Measurements from ENCODE around the gene NEDD4. TPM values are rescaled to one million over a fixed set of nuclear protein-coding genes. Genes with fewer than 3 reads are reported as not detected.

Gene NEDD4
- total and polyA plus RNA-seq, 10 of the 15 experiments (the other 5 are each of a cell fraction or from before 2014, with no cell fraction given) = 1.3 to 7.7 (median 4.4) TPM

DNA sequence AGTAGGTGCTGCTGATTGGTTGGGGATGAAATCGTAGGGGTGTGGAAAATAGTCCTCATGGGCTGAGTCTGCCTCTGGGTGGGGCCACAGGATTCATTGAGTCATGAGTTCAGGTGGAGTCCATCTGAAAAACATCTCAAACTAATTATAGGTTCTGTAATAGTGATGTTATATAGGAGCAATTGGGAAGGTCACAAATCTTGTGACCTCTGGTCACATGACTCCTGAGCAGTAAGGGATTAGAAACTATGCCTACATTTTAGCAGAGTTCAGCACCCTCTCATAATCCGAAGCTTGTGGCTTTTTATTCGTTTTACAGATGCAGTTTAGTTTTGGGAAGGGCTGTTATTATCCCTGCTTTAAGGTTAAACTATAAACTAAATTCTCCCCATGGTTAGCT is 22.9 kb upstream of the NEDD4 start:
- intact Hi-C loops (cut with micrococcal nuclease; ENCODE audit: unreplicated experiment) = no loop called here
- no peak for ATAC-seq
- TF ChIP-seq TBL1XR1 (IDR thresholded peaks at IDR 0.05; ENCODE audit: low read depth, low read length) (no peak), JUNB (IDR thresholded peaks at IDR 0.05) (no peak), TCF3 (IDR thresholded peaks at IDR 0.05; ENCODE audit: borderline replicate concordance, insufficient read depth, low read depth, low read length) (no peak), ZBTB40 (IDR thresholded peaks at IDR 0.05; ENCODE audit: borderline replicate concordance) (no peak), RAD51 (IDR thresholded peaks at IDR 0.05) (no peak), KLF5 (IDR thresholded peaks at IDR 0.05; ENCODE audit: partially characterized antibody) (no peak), RBBP5 (conservative IDR thresholded peaks at IDR 0.05) (no peak), NFYB (IDR thresholded peaks at IDR 0.05; ENCODE audit: insufficient read depth, low read depth, low read length) (no peak), E2F4 (IDR thresholded peaks at IDR 0.05; ENCODE audit: low read depth, low read length) (no peak), MYC (IDR thresholded peaks at IDR 0.05; ENCODE audit: insufficient read depth, insufficient read length, insufficient replicate concordance, low read length, severe bottlenecking) (no peak), ZNF217 (IDR thresholded peaks at IDR 0.05) (no peak), HDAC2 (IDR thresholded peaks at IDR 0.05) (no peak), CHD4 (IDR thresholded peaks at IDR 0.05) (no peak), BRCA1 (IDR thresholded peaks at IDR 0.05; ENCODE audit: low read depth, low read length) (no peak)
- TF ChIP-seq, protein P1, sequence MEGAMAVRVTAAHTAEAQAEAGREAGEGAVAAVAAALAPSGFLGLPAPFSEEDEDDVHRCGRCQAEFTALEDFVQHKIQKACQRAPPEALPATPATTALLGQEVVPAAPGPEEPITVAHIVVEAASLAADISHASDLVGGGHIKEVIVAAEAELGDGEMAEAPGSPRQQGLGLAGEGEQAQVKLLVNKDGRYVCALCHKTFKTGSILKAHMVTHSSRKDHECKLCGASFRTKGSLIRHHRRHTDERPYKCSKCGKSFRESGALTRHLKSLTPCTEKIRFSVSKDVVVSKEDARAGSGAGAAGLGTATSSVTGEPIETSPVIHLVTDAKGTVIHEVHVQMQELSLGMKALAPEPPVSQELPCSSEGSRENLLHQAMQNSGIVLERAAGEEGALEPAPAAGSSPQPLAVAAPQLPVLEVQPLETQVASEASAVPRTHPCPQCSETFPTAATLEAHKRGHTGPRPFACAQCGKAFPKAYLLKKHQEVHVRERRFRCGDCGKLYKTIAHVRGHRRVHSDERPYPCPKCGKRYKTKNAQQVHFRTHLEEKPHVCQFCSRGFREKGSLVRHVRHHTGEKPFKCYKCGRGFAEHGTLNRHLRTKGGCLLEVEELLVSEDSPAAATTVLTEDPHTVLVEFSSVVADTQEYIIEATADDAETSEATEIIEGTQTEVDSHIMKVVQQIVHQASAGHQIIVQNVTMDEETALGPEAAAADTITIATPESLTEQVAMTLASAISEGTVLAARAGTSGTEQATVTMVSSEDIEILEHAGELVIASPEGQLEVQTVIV (IDR thresholded peaks at IDR 0.05; ENCODE audit: borderline replicate concordance, partially characterized antibody) = no peak
- TF ChIP-seq, protein P2, sequence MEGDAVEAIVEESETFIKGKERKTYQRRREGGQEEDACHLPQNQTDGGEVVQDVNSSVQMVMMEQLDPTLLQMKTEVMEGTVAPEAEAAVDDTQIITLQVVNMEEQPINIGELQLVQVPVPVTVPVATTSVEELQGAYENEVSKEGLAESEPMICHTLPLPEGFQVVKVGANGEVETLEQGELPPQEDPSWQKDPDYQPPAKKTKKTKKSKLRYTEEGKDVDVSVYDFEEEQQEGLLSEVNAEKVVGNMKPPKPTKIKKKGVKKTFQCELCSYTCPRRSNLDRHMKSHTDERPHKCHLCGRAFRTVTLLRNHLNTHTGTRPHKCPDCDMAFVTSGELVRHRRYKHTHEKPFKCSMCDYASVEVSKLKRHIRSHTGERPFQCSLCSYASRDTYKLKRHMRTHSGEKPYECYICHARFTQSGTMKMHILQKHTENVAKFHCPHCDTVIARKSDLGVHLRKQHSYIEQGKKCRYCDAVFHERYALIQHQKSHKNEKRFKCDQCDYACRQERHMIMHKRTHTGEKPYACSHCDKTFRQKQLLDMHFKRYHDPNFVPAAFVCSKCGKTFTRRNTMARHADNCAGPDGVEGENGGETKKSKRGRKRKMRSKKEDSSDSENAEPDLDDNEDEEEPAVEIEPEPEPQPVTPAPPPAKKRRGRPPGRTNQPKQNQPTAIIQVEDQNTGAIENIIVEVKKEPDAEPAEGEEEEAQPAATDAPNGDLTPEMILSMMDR (IDR thresholded peaks at IDR 0.05 in 2 of 3, conservative IDR thresholded peaks at IDR 0.05 in 1 of 3; ENCODE audit: control insufficient read depth in 2 of 3, extremely low read depth in 1 of 3, insufficient read depth in 1 of 3, low read depth in 3 of 3, low read length in 3 of 3) = no peak

More for the DNA sequence above, 22.9 kb upstream of the NEDD4 start:
- Histone ChIP-seq H3K4me2 (ENCODE audit: control insufficient read depth, insufficient read depth) (no peak overlapping the region), H3K27me3 (replicated peaks in 1 of 2; ENCODE audit: control insufficient read depth in 2 of 2, insufficient read depth in 2 of 2, low read length in 1 of 2) (no peaks in the 10 kb centered on the region), H4K20me1 (ENCODE audit: control insufficient read depth, insufficient read depth) (no peaks in the 10 kb centered on the region), H3K9ac (ENCODE audit: control insufficient read depth, insufficient read depth, low read length) (no peak overlapping the region), H3K9me3 (replicated peaks; ENCODE audit: control insufficient read depth, insufficient read depth, low read length) (no peaks in the 10 kb centered on the region; the same call in 2 of the 3 replicates), H3K27ac (ENCODE audit: control insufficient read depth, insufficient read depth) (no peak overlapping the region), H2AFZ (ENCODE audit: control insufficient read depth, low read depth, low read length) (no peak overlapping the region), H3K4me3 (no peak overlapping the region), H3K79me2 (ENCODE audit: control insufficient read depth, insufficient read depth, low read length) (no peaks in the 10 kb centered on the region), H3K36me3 (ENCODE audit: control insufficient read depth in 2 of 2, insufficient read depth in 2 of 2, low read length in 1 of 2) (no peaks in the 10 kb centered on the region), H3K4me1 (ENCODE audit: control insufficient read depth, insufficient read depth, low read length) (no peaks in the 10 kb centered on the region)
- DNase-seq (ENCODE audit: low read depth, low spot score) = no peak
- no peak for FAIRE-seq
- SMC1A ChIA-PET (ENCODE audit: uncharacterized antibody, unreplicated experiment) = no interaction called here
- CTCF ChIA-PET = no interaction called here
- 12% methylated on average over 3 of the region's 3 CpGs for WGBS (ENCODE audit: insufficient coverage, insufficient replicate concordance, low lambda C conversion rate, missing lambda C conversion rate)
- RAD21 ChIA-PET (ENCODE audit: unreplicated experiment) = no interaction called here
- BruUV-seq (replicated peaks) = no TSS peak
- POLR2A ChIA-PET = no interaction called here
- in situ Hi-C loops (cut with MboI) = no loop called here

All from GM12878 (cell line).